ENCODE results near the gene PDXP.

PDXP gene

GRCh38 chr22:37675930-37676735 is 17.6 kb downstream of the PDXP start:
- Histone ChIP-seq H3K27ac (ENCODE audit: low read depth, low read length) (peak overlapping the region; percentile 84), H2AFZ (ENCODE audit: low read length, unreplicated experiment) (no peak overlapping the region), H3K36me3 (ENCODE audit: insufficient read depth, low read length) (peaks cover 3% of the 10 kb centered on the region; the same call in 1 of the 2 replicates), H3K79me2 (ENCODE audit: control insufficient read depth, insufficient read depth, low read length, unreplicated experiment) (peaks cover 26% of the 10 kb centered on the region), H3K4me1 (ENCODE audit: control insufficient read depth, insufficient read depth, low read length, unreplicated experiment) (peaks cover 9% of the 10 kb centered on the region), H3K27me3 (ENCODE audit: insufficient read depth, low read length) (no peaks in the 10 kb centered on the region), H3K4me3 (ENCODE audit: low read depth, low read length) (peak overlapping the region; percentile 94)

DNA sequence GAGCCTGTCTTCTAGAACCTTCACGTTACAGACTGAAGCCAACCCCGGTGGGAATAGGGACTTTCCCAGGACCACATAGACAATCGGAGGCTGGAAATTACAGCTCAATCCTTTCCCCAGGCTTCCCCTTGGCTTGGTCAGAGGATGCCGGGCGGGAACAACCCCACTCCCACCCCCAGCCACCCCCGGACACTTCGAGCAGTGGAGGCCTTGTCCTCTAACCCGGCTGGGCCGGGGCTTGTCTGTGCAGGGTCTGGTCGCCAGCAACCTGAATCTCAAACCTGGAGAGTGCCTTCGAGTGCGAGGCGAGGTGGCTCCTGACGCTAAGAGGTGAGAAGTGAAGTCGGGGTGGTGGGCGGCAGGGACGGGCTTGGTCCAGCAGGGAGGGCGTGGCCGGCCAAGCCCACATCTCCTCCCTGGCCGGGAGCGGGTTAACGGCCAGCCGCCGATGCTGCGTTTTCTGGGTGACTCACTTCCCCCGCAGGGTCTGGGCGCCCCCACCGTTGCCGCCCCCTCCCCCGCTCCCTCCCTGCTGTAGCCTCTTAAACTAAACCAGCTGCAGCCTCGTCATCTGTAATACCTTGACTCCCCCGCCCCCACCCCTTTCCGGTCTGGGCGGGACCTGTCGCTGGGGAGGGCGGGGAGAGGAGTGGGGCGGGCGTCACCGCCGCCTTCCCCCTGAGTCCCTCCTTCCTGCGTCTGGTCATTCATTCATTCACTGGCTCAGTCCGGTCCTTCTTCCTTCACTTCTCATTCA is 18.4 kb downstream of the PDXP start:
- Histone ChIP-seq H3K27ac (ENCODE audit: low read depth, low read length) (peak overlapping the region; percentile 84), H3K27me3 (ENCODE audit: insufficient read depth, low read length) (no peaks in the 10 kb centered on the region), H2AFZ (ENCODE audit: low read length, unreplicated experiment) (no peak overlapping the region), H3K4me3 (ENCODE audit: low read depth, low read length) (peak overlapping the region; percentile 94), H3K79me2 (ENCODE audit: control insufficient read depth, insufficient read depth, low read length, unreplicated experiment) (peaks cover 26% of the 10 kb centered on the region), H3K4me1 (ENCODE audit: control insufficient read depth, insufficient read depth, low read length, unreplicated experiment) (peaks cover 13% of the 10 kb centered on the region), H3K36me3 (ENCODE audit: insufficient read depth, low read length) (peaks cover 3% of the 10 kb centered on the region; the same call in 1 of the 2 replicates)

DNA sequence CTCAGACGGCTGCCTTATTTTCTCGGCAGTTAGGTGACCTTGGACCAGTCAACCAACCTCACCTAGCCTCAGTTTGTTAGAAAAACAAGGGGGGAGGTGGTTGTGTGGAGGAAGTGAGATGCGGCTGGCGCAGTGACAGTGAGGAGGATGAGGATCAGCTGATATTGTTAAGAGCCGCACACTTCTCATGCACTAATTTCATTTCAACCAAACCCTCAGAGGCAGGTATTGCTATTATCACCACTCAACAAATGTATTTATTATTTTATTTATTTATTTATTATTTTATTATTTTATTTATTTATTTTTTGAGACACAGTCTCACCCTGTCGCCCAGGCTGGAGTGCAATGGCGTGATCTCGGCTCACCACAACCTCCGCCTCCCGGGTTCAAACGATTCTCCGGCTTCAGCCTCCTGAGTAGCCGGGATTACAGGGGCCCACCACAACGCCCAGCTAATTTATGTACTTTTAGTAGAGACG is 19.0 kb downstream of the PDXP start:
- H3K27me3 ChIP-seq (ENCODE audit: insufficient read depth, low read length) = no peaks in the 10 kb centered on the region
- peak overlapping the region; percentile 94 for H3K4me3 ChIP-seq (ENCODE audit: low read depth, low read length)
- peaks cover 3% of the 10 kb centered on the region; the same call in 1 of the 2 replicates for H3K36me3 ChIP-seq (ENCODE audit: insufficient read depth, low read length)
- H3K27ac ChIP-seq (ENCODE audit: low read depth, low read length) = peak overlapping the region; percentile 47
- H2AFZ ChIP-seq (ENCODE audit: low read length, unreplicated experiment) = no peak overlapping the region
- H3K4me1 ChIP-seq (ENCODE audit: control insufficient read depth, insufficient read depth, low read length, unreplicated experiment) = peaks cover 13% of the 10 kb centered on the region
- H3K79me2 ChIP-seq (ENCODE audit: control insufficient read depth, insufficient read depth, low read length, unreplicated experiment) = peaks cover 26% of the 10 kb centered on the region

DNA sequence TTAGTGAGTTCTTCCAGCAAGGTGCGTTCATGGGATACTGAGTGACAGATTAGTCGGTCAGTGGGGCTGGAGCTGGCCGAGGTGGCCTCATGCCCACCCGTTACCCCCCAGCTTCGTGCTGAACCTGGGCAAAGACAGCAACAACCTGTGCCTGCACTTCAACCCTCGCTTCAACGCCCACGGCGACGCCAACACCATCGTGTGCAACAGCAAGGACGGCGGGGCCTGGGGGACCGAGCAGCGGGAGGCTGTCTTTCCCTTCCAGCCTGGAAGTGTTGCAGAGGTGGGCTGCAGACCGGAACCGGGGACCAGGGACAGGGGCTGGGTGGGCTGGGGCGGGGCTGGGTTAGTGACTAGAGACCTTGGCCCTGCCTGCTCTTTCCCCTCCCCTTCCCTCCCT is 19.8 kb downstream of the PDXP start:
- peaks cover 3% of the 10 kb centered on the region; the same call in 1 of the 2 replicates for H3K36me3 ChIP-seq (ENCODE audit: insufficient read depth, low read length)
- peak overlapping the region; percentile 62 for H3K4me3 ChIP-seq (ENCODE audit: low read depth, low read length)
- H3K79me2 ChIP-seq (ENCODE audit: control insufficient read depth, insufficient read depth, low read length, unreplicated experiment) = peaks cover 26% of the 10 kb centered on the region
- peaks cover 13% of the 10 kb centered on the region for H3K4me1 ChIP-seq (ENCODE audit: control insufficient read depth, insufficient read depth, low read length, unreplicated experiment)
- H2AFZ ChIP-seq (ENCODE audit: low read length, unreplicated experiment) = no peak overlapping the region
- H3K27me3 ChIP-seq (ENCODE audit: insufficient read depth, low read length) = no peaks in the 10 kb centered on the region
- H3K27ac ChIP-seq (ENCODE audit: low read depth, low read length) = no peak overlapping the region

- Histone ChIP-seq H3K4me1 (ENCODE audit: control insufficient read depth, insufficient read depth, low read length, unreplicated experiment) (peaks cover 13% of the 10 kb centered on the region), H3K27ac (ENCODE audit: low read depth, low read length) (0 out of 2 replicates have a peak overlapping the region, but pooled peaks have one; percentile 19)
Observed at GRCh38 chr22:37679670-37680069, 21.1 kb downstream of the PDXP start.

DNA sequence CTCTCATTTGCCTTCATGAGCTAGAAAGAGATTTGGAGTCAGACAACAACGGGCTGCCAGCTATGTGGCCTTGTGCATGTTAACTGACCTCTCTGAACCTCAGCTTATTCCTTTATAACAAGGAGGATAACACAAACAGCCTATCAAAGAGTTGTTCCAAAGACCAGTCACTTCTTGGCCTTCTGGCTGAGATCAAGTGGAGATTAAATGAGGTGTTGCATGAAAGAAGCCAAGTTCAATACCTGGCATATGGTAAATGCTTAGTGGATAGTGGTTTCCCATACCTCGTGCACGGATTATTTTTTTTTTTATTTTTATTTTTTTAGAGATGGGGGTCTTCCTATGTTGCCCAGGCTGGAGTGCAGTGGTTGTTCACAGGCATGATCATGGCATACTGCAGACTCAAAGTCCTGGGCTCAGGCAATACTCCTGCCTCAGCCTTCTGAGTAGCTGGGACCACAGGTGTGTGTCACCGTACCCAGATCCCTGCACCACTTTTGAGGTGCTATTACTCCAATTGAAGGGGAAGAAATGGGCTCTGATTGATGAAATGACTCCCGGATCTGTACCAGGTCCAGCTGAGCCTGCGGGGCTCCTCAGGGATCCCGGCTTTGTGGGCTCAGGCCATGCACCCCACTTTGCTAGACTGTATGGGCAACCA is 21.8 kb downstream of the PDXP start:
- no peak overlapping the region for H2AFZ ChIP-seq (ENCODE audit: low read length, unreplicated experiment)
- H3K27me3 ChIP-seq (ENCODE audit: insufficient read depth, low read length) = no peaks in the 10 kb centered on the region
- H3K4me1 ChIP-seq (ENCODE audit: control insufficient read depth, insufficient read depth, low read length, unreplicated experiment) = peaks cover 13% of the 10 kb centered on the region
- H3K4me3 ChIP-seq (ENCODE audit: low read depth, low read length) = no peak overlapping the region
- H3K36me3 ChIP-seq (ENCODE audit: insufficient read depth, low read length) = peaks cover 3% of the 10 kb centered on the region; the same call in 1 of the 2 replicates
- peaks cover 26% of the 10 kb centered on the region for H3K79me2 ChIP-seq (ENCODE audit: control insufficient read depth, insufficient read depth, low read length, unreplicated experiment)
- H3K27ac ChIP-seq (ENCODE audit: low read depth, low read length) = 0 out of 2 replicates have a peak overlapping the region, but pooled peaks have one; percentile 19

More at GRCh38 chr22:37679670-37680069, 21.1 kb downstream of the PDXP start:
- Histone ChIP-seq H3K36me3 (ENCODE audit: insufficient read depth, low read length) (peaks cover 3% of the 10 kb centered on the region; the same call in 1 of the 2 replicates), H3K79me2 (ENCODE audit: control insufficient read depth, insufficient read depth, low read length, unreplicated experiment) (peaks cover 26% of the 10 kb centered on the region), H3K4me3 (ENCODE audit: low read depth, low read length) (no peak overlapping the region), H2AFZ (ENCODE audit: low read length, unreplicated experiment) (no peak overlapping the region), H3K27me3 (ENCODE audit: insufficient read depth, low read length) (no peaks in the 10 kb centered on the region)

- H2AFZ ChIP-seq (ENCODE audit: low read length, unreplicated experiment) = no peak overlapping the region
- peak overlapping the region; percentile 24 for H3K27ac ChIP-seq (ENCODE audit: low read depth, low read length)
- peaks cover 3% of the 10 kb centered on the region; the same call in 1 of the 2 replicates for H3K36me3 ChIP-seq (ENCODE audit: insufficient read depth, low read length)
- H3K79me2 ChIP-seq (ENCODE audit: control insufficient read depth, insufficient read depth, low read length, unreplicated experiment) = peaks cover 20% of the 10 kb centered on the region
- peaks cover 13% of the 10 kb centered on the region for H3K4me1 ChIP-seq (ENCODE audit: control insufficient read depth, insufficient read depth, low read length, unreplicated experiment)
- no peak overlapping the region for H3K4me3 ChIP-seq (ENCODE audit: low read depth, low read length)
- H3K27me3 ChIP-seq (ENCODE audit: insufficient read depth, low read length) = no peaks in the 10 kb centered on the region
Observed at GRCh38 chr22:37681001-37681424, 22.5 kb downstream of the PDXP start.

DNA sequence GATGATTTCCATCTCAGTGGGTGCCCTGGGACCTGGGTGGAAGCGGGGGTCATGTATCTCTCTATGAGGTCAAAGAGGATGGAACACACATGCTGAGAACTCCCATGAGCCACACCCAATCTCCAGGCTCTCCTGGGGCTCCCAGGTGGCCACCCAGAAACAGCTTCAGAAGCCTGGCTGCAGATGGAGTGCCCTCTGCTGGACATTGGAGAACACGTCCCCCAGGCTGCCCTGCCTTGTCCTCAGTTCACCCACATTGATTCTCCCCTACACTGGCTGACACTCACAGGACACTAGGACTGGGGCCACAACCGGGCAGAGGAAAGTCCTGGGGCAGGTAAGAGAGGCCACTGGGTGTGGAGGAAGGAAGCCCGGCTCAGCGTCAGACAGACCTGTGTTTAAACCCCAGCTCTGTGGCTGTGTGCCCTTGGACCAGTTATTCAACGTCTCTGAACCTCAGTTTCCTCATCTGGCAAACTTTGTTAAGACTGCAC is 23.1 kb downstream of the PDXP start:
- Histone ChIP-seq H3K4me1 (ENCODE audit: control insufficient read depth, insufficient read depth, low read length, unreplicated experiment) (peaks cover 13% of the 10 kb centered on the region), H3K79me2 (ENCODE audit: control insufficient read depth, insufficient read depth, low read length, unreplicated experiment) (peaks cover 14% of the 10 kb centered on the region), H3K36me3 (ENCODE audit: insufficient read depth, low read length) (peaks cover 3% of the 10 kb centered on the region; the same call in 1 of the 2 replicates), H2AFZ (ENCODE audit: low read length, unreplicated experiment) (no peak overlapping the region), H3K27ac (ENCODE audit: low read depth, low read length) (peak overlapping the region; percentile 24), H3K27me3 (ENCODE audit: insufficient read depth, low read length) (no peaks in the 10 kb centered on the region), H3K4me3 (ENCODE audit: low read depth, low read length) (no peak overlapping the region)

DNA sequence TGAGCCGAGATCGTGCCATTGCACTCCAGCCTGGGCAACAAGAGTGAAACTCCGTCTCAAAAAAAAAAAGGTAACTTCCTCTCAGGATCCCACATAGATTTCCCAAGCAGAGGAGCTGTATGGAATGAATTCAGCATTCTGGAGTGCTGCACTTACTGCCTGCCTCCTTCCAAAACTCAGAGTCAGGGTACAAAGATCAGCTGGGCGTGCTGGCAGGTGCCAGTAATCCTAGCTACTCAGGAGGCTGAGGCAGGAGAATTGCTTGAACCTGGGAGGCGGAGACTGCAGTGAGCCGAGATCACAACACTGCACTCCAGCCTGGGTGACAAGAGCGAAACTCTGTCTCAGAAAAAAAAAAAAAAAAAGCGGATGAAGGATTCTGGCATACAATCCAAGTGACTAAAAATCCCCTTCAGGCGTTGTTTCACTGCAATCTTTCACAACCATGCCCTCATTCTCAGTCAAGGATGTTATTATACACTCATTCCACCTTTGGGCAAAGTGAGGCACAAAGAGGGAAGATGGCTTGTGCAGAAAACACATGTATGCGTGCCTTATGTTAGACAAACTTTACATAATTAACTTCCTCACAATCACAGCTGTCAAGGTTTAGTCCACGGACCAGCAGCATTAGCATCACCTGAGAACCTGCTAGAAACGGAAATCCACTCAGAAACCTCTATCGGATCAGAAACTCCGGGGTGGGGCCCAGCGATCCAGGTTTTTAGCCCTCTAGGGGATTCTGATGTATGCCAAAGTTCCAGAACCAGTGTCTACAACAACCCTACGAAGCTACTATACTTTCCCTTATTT is 26.5 kb downstream of the PDXP start:
- no peak overlapping the region for H3K4me3 ChIP-seq (ENCODE audit: low read depth, low read length)
- H3K79me2 ChIP-seq (ENCODE audit: control insufficient read depth, insufficient read depth, low read length, unreplicated experiment) = peaks cover 7% of the 10 kb centered on the region
- no peak overlapping the region for H3K27ac ChIP-seq (ENCODE audit: low read depth, low read length)
- H3K4me1 ChIP-seq (ENCODE audit: control insufficient read depth, insufficient read depth, low read length, unreplicated experiment) = peaks cover 10% of the 10 kb centered on the region
- no peaks in the 10 kb centered on the region for H3K27me3 ChIP-seq (ENCODE audit: insufficient read depth, low read length)
- no peak overlapping the region for H2AFZ ChIP-seq (ENCODE audit: low read length, unreplicated experiment)
- H3K36me3 ChIP-seq (ENCODE audit: insufficient read depth, low read length) = no peaks in the 10 kb centered on the region

All from ACC112 (cell line).